PC-9 (cell line): ENCODE data around the gene ROBO2. TPM values are rescaled to one million over a fixed set of nuclear protein-coding genes. Genes with fewer than 3 reads are reported as not detected.

Source experiments
- BruUV-seq: library from RNA; stranded (reverse); fragments of 400-500 nt; replicated peaks from 2 replicates; lab custom pipeline; 2021; lab: Mats Ljungman, UMichigan
- CTCF ChIA-PET: fragments of 300-600 bp; sonication (Branson Sonifier 250); formaldehyde crosslinking; loops from one replicate; lab custom pipeline; 2022; ENCODE audit warnings: antibody characterized with exemption; lab: Charles Lee
- POLR2A ChIA-PET: fragments of 300-600 bp; sonication (Branson Sonifier 250); formaldehyde crosslinking; loops from one replicate; lab custom pipeline; 2022; ENCODE audit warnings: antibody characterized with exemption; ENCODE audit not compliant: unreplicated experiment; lab: Charles Lee
- DNase-seq, 2 experiments: peaks; one replicate each; pipeline versions ENCODE4 v3.0.0 to v3.0.0-alpha.2; 2015 to 2022; ENCODE audit warnings: mixed read lengths in 1 of 2
- H2AFZ ChIP-seq: fragments of 200-600 bp; sonication (generic); 2 replicates; pipeline ENCODE4 v1.8.1; 2017; ENCODE audit warnings: antibody characterized with exemption
- H3F3A ChIP-seq: fragments of 200-600 bp; sonication (generic); 2 replicates; pipeline ENCODE4 v1.8.1; 2017; ENCODE audit warnings: antibody characterized with exemption, mild to moderate bottlenecking, low read depth; ENCODE audit not compliant: insufficient read depth
- H3K27ac ChIP-seq: fragments of 200-600 bp; sonication (generic); 2 replicates; pipeline ENCODE4 v1.6.1; 2016; ENCODE audit warnings: mixed run types
- H3K27me3 ChIP-seq: fragments of 200-600 bp; sonication (generic); 2 replicates; pipeline ENCODE4 v1.6.1; 2016; ENCODE audit warnings: low read depth, mixed run types; ENCODE audit not compliant: insufficient read depth
- H3K36me3 ChIP-seq: fragments of 200-600 bp; sonication (generic); 2 replicates; pipeline ENCODE4 v1.6.1; 2016; ENCODE audit warnings: low read depth, mixed run types
- H3K4me1 ChIP-seq: fragments of 200-600 bp; sonication (generic); replicated peaks from 2 replicates; pipeline ENCODE4 v1.6.1; 2016; ENCODE audit warnings: mixed run types; ENCODE audit not compliant: insufficient read depth
- H3K4me2 ChIP-seq: fragments of 200-600 bp; sonication (generic); 2 replicates; pipeline ENCODE4 v1.6.1; 2017; ENCODE audit warnings: mixed run types
- H3K4me3 ChIP-seq: fragments of 200-600 bp; sonication (generic); 2 replicates; pipeline ENCODE4 v1.6.1; 2016; ENCODE audit warnings: mixed run types
- H3K79me2 ChIP-seq: fragments of 200-600 bp; sonication (generic); 2 replicates; pipeline ENCODE4 v1.6.1; 2017; ENCODE audit warnings: low read depth, mixed run types
- H3K9me2 ChIP-seq: fragments of 200-600 bp; sonication (generic); 2 replicates; pipeline ENCODE4 v1.8.1; 2017; ENCODE audit warnings: mild to moderate bottlenecking; ENCODE audit not compliant: insufficient read depth
- H3K9me3 ChIP-seq: fragments of 200-600 bp; sonication (generic); 2 replicates; pipeline ENCODE4 v1.8.1; 2016; ENCODE audit warnings: low read depth; ENCODE audit not compliant: insufficient read depth
- H4K20me1 ChIP-seq: fragments of 200-600 bp; sonication (generic); 2 replicates; pipeline ENCODE4 v1.8.1; 2017; ENCODE audit not compliant: insufficient read depth
- EZH2 ChIP-seq: fragments of 200-600 bp; sonication (generic); IDR thresholded peaks from 2 replicates; pipeline ENCODE4 v1.8.0; 2017; ENCODE audit warnings: antibody characterized with exemption, low read depth
- intact Hi-C: fragments of 100-400 bp; cut with micrococcal nuclease; formaldehyde crosslinking; loops from one replicate; pipeline ENCODE4 v1.10.0; 2022; ENCODE audit not compliant: unreplicated experiment
- total RNA-seq: library from RNA; stranded (reverse); gene quantifications from 2 replicates; pipeline ENCODE4 v1.2.3, GENCODE V29; 2021
- TF ChIP-seq, protein P1 (sequence below): fragments of 200-600 bp; sonication (generic); conservative IDR thresholded peaks from 2 replicates; pipeline ENCODE4 v1.6.1; 2017; ENCODE audit warnings: mixed run types, antibody characterized with exemption, mild to moderate bottlenecking, moderate library complexity

Gene ROBO2
- total RNA-seq, 1 experiment from 2014 or later: 0.39 TPM

DNA sequence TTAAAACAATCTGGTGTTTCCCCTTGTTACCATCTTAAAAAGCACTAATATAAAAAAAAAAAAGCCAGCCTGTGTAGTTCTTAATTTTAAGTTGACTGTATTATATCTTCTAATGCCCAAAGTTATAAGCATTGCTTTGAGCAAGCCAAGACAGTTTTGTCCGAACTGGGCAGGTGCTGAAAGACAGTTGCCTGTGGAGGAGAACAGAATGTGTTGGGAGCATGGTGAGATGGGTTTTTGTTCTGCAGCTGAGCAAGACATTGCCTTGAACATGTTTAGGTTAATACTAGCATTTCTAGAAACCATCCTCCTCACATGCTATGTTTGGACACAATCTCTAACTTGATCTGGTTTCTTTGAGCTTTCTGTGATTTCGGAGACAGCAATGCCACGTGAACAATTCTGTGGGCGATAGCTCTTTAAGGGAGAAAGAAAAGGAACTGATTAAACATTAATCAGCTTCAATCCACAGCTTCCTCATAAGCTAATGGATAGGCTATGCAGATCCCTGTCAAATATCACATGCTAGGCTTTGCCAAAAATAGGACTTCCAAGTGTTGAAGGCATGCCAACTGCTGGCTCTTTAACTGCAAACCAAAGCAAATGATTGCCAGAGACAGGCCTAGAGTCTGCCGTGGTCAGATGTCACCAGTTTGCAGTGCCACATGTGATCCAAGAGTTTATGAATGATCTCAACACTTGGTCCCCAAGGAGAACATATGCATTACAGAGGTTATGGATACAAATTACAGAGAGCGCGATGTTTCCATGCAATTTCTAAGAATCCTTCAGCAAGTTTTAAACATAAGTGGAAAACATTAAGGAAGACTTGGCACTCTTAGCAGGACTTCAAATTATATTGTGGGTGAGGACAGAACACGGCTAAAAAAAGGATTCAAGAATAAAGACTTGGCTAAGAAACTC is 428.1 kb downstream of the ROBO2 start:
- H4K20me1 ChIP-seq: no peaks in the 10 kb centered on the region
- no peaks in the 10 kb centered on the region for H3K9me3 ChIP-seq
- H3K4me3 ChIP-seq: no peak overlapping the region
- H3K36me3 ChIP-seq: no peaks in the 10 kb centered on the region
- no TSS peak for BruUV-seq
- no peak overlapping the region for H3K27ac ChIP-seq
- DNase-seq: no peak
- no peak overlapping the region for H3K4me2 ChIP-seq
- no peaks in the 10 kb centered on the region for H3F3A ChIP-seq
- CTCF ChIA-PET: no interaction called here
- intact Hi-C loops: no loop called here
- H3K9me2 ChIP-seq: no peaks in the 10 kb centered on the region
- no peaks in the 10 kb centered on the region for H3K4me1 ChIP-seq
- POLR2A ChIA-PET: no interaction called here
- TF ChIP-seq, protein P1, sequence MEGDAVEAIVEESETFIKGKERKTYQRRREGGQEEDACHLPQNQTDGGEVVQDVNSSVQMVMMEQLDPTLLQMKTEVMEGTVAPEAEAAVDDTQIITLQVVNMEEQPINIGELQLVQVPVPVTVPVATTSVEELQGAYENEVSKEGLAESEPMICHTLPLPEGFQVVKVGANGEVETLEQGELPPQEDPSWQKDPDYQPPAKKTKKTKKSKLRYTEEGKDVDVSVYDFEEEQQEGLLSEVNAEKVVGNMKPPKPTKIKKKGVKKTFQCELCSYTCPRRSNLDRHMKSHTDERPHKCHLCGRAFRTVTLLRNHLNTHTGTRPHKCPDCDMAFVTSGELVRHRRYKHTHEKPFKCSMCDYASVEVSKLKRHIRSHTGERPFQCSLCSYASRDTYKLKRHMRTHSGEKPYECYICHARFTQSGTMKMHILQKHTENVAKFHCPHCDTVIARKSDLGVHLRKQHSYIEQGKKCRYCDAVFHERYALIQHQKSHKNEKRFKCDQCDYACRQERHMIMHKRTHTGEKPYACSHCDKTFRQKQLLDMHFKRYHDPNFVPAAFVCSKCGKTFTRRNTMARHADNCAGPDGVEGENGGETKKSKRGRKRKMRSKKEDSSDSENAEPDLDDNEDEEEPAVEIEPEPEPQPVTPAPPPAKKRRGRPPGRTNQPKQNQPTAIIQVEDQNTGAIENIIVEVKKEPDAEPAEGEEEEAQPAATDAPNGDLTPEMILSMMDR: no peak
- TF ChIP-seq EZH2: no peak
- no peaks in the 10 kb centered on the region for H3K79me2 ChIP-seq
- no peak overlapping the region for H2AFZ ChIP-seq
- H3K27me3 ChIP-seq: no peaks in the 10 kb centered on the region

DNA sequence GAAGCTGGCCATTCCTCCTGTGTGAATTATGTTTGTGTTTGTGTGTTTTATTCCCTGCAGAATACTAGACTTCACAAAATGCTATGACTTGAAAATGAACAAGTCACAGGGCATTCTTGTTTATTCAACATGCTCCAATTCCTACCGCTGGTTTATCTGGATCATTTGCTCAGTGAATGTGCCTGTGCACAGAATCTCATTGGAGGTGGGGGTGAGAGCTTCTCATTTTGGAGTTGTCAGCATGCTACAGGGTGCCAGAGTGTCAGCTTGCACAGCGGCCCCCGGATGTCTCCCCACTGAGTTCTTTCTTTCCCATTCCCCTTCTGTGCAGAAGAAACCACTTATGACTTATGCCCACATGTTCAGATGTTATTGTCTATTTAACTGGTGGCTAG is 428.7 kb downstream of the ROBO2 start:
- H4K20me1 ChIP-seq: no peaks in the 10 kb centered on the region
- H3K4me1 ChIP-seq: no peaks in the 10 kb centered on the region
- H3K36me3 ChIP-seq: no peaks in the 10 kb centered on the region
- DNase-seq: no peak
- TF ChIP-seq, protein P1: no peak
- no peak for TF ChIP-seq EZH2
- no TSS peak for BruUV-seq
- intact Hi-C loops: no loop called here
- POLR2A ChIA-PET: no interaction called here
- no peaks in the 10 kb centered on the region for H3K79me2 ChIP-seq
- no peak overlapping the region for H3K27ac ChIP-seq
- no peaks in the 10 kb centered on the region for H3K9me2 ChIP-seq
- H3F3A ChIP-seq: no peaks in the 10 kb centered on the region
- CTCF ChIA-PET: no interaction called here
- no peaks in the 10 kb centered on the region for H3K9me3 ChIP-seq
- no peak overlapping the region for H2AFZ ChIP-seq
- H3K4me2 ChIP-seq: no peak overlapping the region
- H3K4me3 ChIP-seq: no peak overlapping the region
- no peaks in the 10 kb centered on the region for H3K27me3 ChIP-seq

DNA sequence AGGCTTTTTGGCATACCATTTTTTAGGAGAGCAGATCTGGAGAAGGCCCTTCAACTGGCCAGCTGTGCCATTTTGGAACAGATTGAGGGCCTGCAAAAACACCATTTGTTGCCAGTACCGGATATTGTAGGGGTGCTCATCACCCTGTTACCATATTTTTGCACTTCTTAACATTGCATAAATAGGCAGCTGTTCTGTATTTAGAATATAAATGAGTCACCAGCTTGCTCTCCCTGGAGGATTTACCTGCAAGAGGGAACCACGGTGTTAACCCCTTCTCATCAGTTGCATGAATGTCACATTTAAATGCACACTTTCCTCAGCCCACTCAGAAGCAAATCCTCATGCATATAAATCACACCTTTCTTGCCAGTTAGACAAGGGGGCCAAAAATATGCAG is 435.6 kb downstream of the ROBO2 start:
- H3K79me2 ChIP-seq: no peaks in the 10 kb centered on the region
- no peak for DNase-seq

More for the DNA sequence above, 435.6 kb downstream of the ROBO2 start:
- ChIA-PET POLR2A (no interaction called here), CTCF (no interaction called here)
- Histone ChIP-seq H3K27ac (no peak overlapping the region), H3K9me3 (no peaks in the 10 kb centered on the region), H3K9me2 (no peaks in the 10 kb centered on the region), H3K27me3 (no peaks in the 10 kb centered on the region), H4K20me1 (no peaks in the 10 kb centered on the region), H2AFZ (no peak overlapping the region), H3K4me1 (no peaks in the 10 kb centered on the region), H3K4me3 (no peak overlapping the region), H3F3A (no peaks in the 10 kb centered on the region), H3K4me2 (no peak overlapping the region), H3K36me3 (no peaks in the 10 kb centered on the region)
- no peak for TF ChIP-seq EZH2
- TF ChIP-seq, protein P1: no peak
- no TSS peak for BruUV-seq
- intact Hi-C loops: no loop called here
